OCI-LY3 (cell line): ENCODE measurements around the gene ADPRS.

Experiments
- H2AFZ ChIP-seq: fragments of 200-600, 300-600 bp; shearing (Covaris generic); 2 replicates; pipeline ENCODE4 v1.6.0; 2014; ENCODE audit warnings: antibody characterized with exemption, low read depth, low read length
- H3K27ac ChIP-seq: fragments of 200-600, 300-600 bp; sonication (generic); 2 replicates; pipeline ENCODE4 v1.5.1; 2014; ENCODE audit warnings: mild to moderate bottlenecking, low read length, moderate library complexity, mixed read lengths
- H3K27me3 ChIP-seq: fragments of 200-600, 300-600 bp; sonication (generic); 2 replicates; pipeline ENCODE4 v1.6.1; 2014; ENCODE audit warnings: low read depth, low read length, mixed read lengths
- H3K36me3 ChIP-seq: fragments of 200-600, 300-600 bp; sonication (generic); replicated peaks from 2 replicates; pipeline ENCODE3; 2014; ENCODE audit warnings: low read depth, low read length, mixed read lengths
- H3K4me1 ChIP-seq: fragments of 300-600, 200-600 bp; sonication (generic); 2 replicates; pipeline ENCODE4 v1.6.1; 2014; ENCODE audit warnings: low read length, mixed read lengths
- H3K4me2 ChIP-seq: fragments of 200-600, 300-600 bp; sonication (generic); 2 replicates; pipeline ENCODE4 v1.6.1; 2014; ENCODE audit warnings: low read length, mixed read lengths
- H3K4me3 ChIP-seq: fragments of 300-600, 200-600 bp; sonication (generic); 2 replicates; pipeline ENCODE4 v1.5.1; 2014; ENCODE audit warnings: antibody characterized with exemption, mild to moderate bottlenecking, low read length, moderate library complexity
- H3K79me2 ChIP-seq: fragments of 300-600, 200-600 bp; shearing (Covaris generic); 2 replicates; pipeline ENCODE4 v1.6.1; 2014; ENCODE audit warnings: mild to moderate bottlenecking, low read length, mixed read lengths
- H3K9ac ChIP-seq: fragments of 300-600, 200-600 bp; shearing (Covaris generic); 2 replicates; pipeline ENCODE4 v1.6.0; 2014; ENCODE audit warnings: mild to moderate bottlenecking, low read length, moderate library complexity
- H3K9me3 ChIP-seq: fragments of 200-600, 300-600 bp; shearing (Covaris generic); 2 replicates; pipeline ENCODE4 v1.6.1; 2014; ENCODE audit warnings: low read length, mixed read lengths; ENCODE audit not compliant: insufficient read depth
- H4K20me1 ChIP-seq: fragments of 200-600, 300-600 bp; sonication (generic); 2 replicates; pipeline ENCODE4 v1.6.1; 2016; ENCODE audit warnings: low read length, mixed read lengths; ENCODE audit not compliant: insufficient read depth
- EZH2phosphoT487 ChIP-seq: fragments of 200-600 bp; shearing (Covaris generic); IDR thresholded peaks from 2 replicates; pipeline ENCODE4 v1.6.1; 2018; ENCODE audit warnings: antibody characterized with exemption, mixed run types, low read depth
- TF ChIP-seq, protein P1 (sequence below): fragments of 200-600, 300-600 bp; sonication (generic); IDR thresholded peaks from 2 replicates; pipeline ENCODE4 v1.5.1; 2014; ENCODE audit warnings: antibody characterized with exemption, low read length, low read depth

ADPRS gene

DNA sequence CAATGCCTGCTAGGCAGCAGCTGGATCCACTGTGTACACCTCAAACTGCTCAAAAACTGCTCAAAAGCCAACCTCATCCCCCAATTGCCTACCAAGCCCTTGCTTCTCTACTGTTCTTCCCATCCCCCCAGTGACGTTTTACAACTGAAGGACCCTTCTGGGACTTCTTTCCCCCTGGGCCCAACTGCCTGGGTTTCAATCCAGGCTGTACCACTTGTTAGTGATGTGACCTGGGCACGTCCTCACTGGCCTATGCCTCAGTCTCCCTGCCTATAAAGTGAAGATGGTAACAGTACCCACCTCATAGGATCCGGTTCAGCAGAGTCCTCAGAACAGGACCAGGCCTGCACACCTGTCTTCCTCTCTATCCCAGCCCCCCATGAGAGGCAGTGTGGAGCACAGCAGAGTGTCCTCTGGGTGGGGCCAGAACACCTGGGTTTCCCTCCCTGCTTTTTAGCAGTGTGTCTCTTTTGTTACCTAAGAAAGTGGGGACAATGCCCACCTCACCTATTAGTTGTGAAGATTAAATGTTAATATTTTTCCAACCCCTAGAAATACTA, 6.7 kb upstream of the ADPRS start:
- no peak overlapping the region for H2AFZ ChIP-seq
- TF ChIP-seq, protein P1, sequence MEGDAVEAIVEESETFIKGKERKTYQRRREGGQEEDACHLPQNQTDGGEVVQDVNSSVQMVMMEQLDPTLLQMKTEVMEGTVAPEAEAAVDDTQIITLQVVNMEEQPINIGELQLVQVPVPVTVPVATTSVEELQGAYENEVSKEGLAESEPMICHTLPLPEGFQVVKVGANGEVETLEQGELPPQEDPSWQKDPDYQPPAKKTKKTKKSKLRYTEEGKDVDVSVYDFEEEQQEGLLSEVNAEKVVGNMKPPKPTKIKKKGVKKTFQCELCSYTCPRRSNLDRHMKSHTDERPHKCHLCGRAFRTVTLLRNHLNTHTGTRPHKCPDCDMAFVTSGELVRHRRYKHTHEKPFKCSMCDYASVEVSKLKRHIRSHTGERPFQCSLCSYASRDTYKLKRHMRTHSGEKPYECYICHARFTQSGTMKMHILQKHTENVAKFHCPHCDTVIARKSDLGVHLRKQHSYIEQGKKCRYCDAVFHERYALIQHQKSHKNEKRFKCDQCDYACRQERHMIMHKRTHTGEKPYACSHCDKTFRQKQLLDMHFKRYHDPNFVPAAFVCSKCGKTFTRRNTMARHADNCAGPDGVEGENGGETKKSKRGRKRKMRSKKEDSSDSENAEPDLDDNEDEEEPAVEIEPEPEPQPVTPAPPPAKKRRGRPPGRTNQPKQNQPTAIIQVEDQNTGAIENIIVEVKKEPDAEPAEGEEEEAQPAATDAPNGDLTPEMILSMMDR, result no peak
- no peak for TF ChIP-seq EZH2phosphoT487
- no peaks in the 10 kb centered on the region for H3K9me3 ChIP-seq
- no peaks in the 10 kb centered on the region for H3K79me2 ChIP-seq
- no peaks in the 10 kb centered on the region for H3K27me3 ChIP-seq
- H3K36me3 ChIP-seq, result no peaks in the 10 kb centered on the region
- no peak overlapping the region for H3K4me3 ChIP-seq
- no peak overlapping the region for H3K4me2 ChIP-seq
- H4K20me1 ChIP-seq, result no peaks in the 10 kb centered on the region
- no peaks in the 10 kb centered on the region for H3K4me1 ChIP-seq
- H3K9ac ChIP-seq, result no peak overlapping the region
- H3K27ac ChIP-seq, result no peak overlapping the region

DNA sequence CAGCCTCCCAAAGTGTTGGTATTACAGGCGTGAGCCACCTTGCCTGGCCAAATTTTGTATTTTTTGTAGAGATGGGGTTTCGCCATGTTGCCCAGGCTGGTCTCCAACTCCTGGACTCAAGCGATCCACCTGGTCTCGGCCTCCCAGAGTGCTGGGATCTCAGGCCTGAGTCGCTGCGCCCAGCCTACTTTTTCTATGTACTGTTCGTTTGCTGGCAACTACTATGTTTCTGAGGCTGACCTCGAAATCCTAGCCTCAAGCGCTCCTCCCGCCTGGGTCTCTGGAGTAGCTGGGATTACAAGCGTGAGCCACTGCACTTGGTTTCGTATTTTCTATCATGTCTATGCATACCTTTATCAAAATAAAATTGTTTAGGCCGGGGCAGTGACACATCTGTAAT, 5.5 kb upstream of the ADPRS start:
- TF ChIP-seq, protein P1, result no peak
- TF ChIP-seq EZH2phosphoT487, result no peak
- H3K9ac ChIP-seq, result no peak overlapping the region
- H3K36me3 ChIP-seq, result no peaks in the 10 kb centered on the region
- H4K20me1 ChIP-seq, result no peaks in the 10 kb centered on the region
- H3K9me3 ChIP-seq, result no peaks in the 10 kb centered on the region
- no peak overlapping the region for H3K4me2 ChIP-seq
- no peak overlapping the region for H3K27ac ChIP-seq
- H3K4me3 ChIP-seq, result no peak overlapping the region
- H3K79me2 ChIP-seq, result no peaks in the 10 kb centered on the region
- no peaks in the 10 kb centered on the region for H3K4me1 ChIP-seq
- no peaks in the 10 kb centered on the region for H3K27me3 ChIP-seq
- no peak overlapping the region for H2AFZ ChIP-seq

DNA sequence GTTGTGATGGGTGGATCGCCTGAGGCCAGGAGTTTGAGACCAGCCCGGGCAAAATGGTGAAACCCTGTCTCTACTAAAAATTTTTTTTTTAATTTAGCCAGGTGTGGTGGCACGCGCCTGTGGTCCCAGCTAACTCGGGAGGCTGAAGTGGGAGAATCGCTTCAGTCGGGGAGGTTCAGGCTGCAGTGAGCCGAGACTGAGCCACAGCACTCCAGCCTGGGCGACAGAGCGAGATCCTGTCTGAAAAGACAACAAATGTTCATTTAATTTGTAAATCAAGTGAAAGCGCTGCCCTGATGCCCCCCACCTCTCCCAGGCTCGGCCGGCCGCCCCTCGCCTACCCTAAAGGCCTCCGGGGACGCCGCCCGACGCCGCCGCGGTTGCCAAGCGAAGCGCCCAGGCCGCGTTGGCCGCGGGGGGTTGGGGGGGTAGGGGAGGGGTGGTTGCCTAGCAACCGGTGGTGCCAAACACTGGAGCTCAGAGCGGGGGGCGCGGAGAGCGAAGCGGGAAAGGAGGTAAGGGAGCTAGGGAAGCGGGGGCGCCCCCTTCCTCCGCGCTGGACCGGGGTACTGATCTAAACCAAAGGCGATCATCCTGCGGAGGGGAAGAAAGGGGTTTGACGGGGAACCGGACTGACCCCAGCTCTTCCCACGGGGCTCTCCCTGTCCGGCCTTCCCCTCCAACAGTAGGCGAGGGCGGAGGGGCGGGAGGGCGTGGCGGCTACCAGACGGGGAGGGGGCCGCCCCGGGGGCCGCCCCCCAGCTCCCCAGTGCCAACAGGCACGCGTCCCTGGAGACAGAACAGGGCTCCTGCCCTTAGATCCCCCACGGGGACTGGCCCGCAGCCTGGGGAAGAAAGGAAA, 4.8 kb upstream of the ADPRS start, which contains the start of gene TEKT2:
Gene TEKT2 (plus strand): TSS at position 460 of the 862 bp plus-strand sequence. CDS start 828 bp downstream, outside the sequence.
- Histone ChIP-seq H3K36me3 (no peaks in the 10 kb centered on the region), H3K4me1 (no peaks in the 10 kb centered on the region), H2AFZ (no peak within 1 kb of the TSS), H3K9me3 (no peaks in the 10 kb centered on the region), H3K27me3 (no peaks in the 10 kb centered on the region), H3K9ac (no peak within 1 kb of the TSS), H3K27ac (no peak within 1 kb of the TSS), H4K20me1 (no peaks in the 10 kb centered on the region), H3K79me2 (peaks cover 1% of the 10 kb centered on the region), H3K4me2 (no peak within 1 kb of the TSS), H3K4me3 (no peak within 1 kb of the TSS)
- TF ChIP-seq EZH2phosphoT487, result no peak
- TF ChIP-seq, protein P1, result no peak

DNA sequence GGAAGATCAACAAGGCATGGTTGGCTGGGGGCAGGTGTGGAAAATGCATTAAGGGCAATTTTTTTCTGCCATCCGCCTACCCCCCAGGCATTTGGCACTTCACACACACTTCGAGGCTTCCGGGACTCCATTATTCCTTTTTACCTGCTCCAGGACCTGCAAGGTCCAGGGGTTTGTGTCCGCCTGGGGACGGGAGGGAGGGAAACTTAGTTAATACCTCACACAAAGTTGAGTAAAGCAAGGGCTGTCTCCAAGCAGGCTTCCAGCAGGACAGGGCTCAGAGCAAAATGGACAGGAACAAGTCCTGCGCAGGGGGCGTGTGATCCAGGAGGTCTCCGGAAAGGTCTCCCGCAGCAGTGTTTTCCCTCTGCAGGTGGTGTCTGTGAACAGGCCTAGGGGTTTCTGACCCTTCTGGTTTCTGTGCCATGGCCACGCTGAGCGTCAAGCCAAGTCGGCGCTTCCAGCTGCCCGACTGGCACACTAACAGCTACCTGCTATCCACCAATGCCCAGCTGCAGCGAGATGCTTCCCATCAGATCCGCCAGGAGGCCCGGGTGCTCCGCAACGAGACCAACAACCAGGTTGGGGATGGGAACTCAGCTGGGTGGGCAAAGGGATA, 4.1 kb upstream of the ADPRS start:
- no peak overlapping the region for H3K9ac ChIP-seq
- TF ChIP-seq, protein P1, result no peak
- TF ChIP-seq EZH2phosphoT487, result no peak
- no peak overlapping the region for H3K4me2 ChIP-seq

More for the DNA sequence above, 4.1 kb upstream of the ADPRS start:
- Histone ChIP-seq H3K79me2 (peaks cover 9% of the 10 kb centered on the region), H3K27me3 (no peaks in the 10 kb centered on the region), H3K36me3 (no peaks in the 10 kb centered on the region), H3K4me1 (no peaks in the 10 kb centered on the region), H2AFZ (no peak overlapping the region), H3K4me3 (no peak overlapping the region), H3K9me3 (no peaks in the 10 kb centered on the region), H3K27ac (no peak overlapping the region), H4K20me1 (no peaks in the 10 kb centered on the region)
